HEK293T (cell line): ENCODE measurements around the gene ANP32E.

Experiments used
- CTCF ChIA-PET: fragments of 350-600 bp; formaldehyde crosslinking; extraction: SDS; loops from one replicate; lab custom pipeline; 2021; ENCODE audit warnings: antibody characterized with exemption, inconsistent platforms; lab: Yijun Ruan, JAX
- POLR2A ChIA-PET: fragments of 350-600 bp; formaldehyde crosslinking; extraction: SDS; loops from one replicate; lab custom pipeline; 2020; ENCODE audit warnings: antibody characterized with exemption, inconsistent platforms; lab: Yijun Ruan, JAX
- DNase-seq: peaks from one replicate; pipeline ENCODE4 v3.0.0; 2012; ENCODE audit warnings: mixed read lengths; ENCODE audit errors: extremely low spot score
- ARNT ChIP-seq: fragments of 450-650 bp; IDR thresholded peaks from 2 replicates; pipeline ENCODE4 v1.6.1; 2017; ENCODE audit warnings: mild to moderate bottlenecking
- BHLHE40 ChIP-seq: fragments of 450-650 bp; IDR thresholded peaks from 2 replicates; pipeline ENCODE4 v1.6.1; 2016; ENCODE audit warnings: mild to moderate bottlenecking, moderate library complexity, borderline replicate concordance
- CTBP1 ChIP-seq: fragments of 450-650 bp; IDR thresholded peaks from 2 replicates; pipeline ENCODE4 v1.6.1; 2016; ENCODE audit warnings: borderline replicate concordance
- ELF4 ChIP-seq: fragments of 450-650 bp; IDR thresholded peaks from 2 replicates; pipeline ENCODE4 v1.6.1; 2017; ENCODE audit warnings: antibody characterized with exemption
- FOXA1 ChIP-seq: fragments of 450-650 bp; IDR thresholded peaks from 2 replicates; pipeline ENCODE4 v1.6.1; 2016; ENCODE audit warnings: mild to moderate bottlenecking
- FOXK2 ChIP-seq: fragments of 450-650 bp; IDR thresholded peaks from 2 replicates; pipeline ENCODE4 v1.6.1; 2016; ENCODE audit warnings: mild to moderate bottlenecking
- FOXM1 ChIP-seq: fragments of 450-650 bp; IDR thresholded peaks from 2 replicates; pipeline ENCODE4 v1.6.1; 2017; ENCODE audit warnings: mild to moderate bottlenecking, borderline replicate concordance
- HDGF ChIP-seq: fragments of 450-650 bp; IDR thresholded peaks from 2 replicates; pipeline ENCODE4 v1.6.1; 2017; ENCODE audit warnings: antibody characterized with exemption, borderline replicate concordance
- L3MBTL2 ChIP-seq: fragments of 450-650 bp; conservative IDR thresholded peaks from 2 replicates; pipeline ENCODE4 v1.6.1; 2016; ENCODE audit warnings: mild to moderate bottlenecking
- LEF1 ChIP-seq: fragments of 450-650 bp; IDR thresholded peaks from 2 replicates; pipeline ENCODE4 v1.6.1; 2017; ENCODE audit warnings: mild to moderate bottlenecking, borderline replicate concordance
- NFRKB ChIP-seq: fragments of 450-650 bp; IDR thresholded peaks from 2 replicates; pipeline ENCODE4 v1.6.1; 2016; ENCODE audit warnings: mild to moderate bottlenecking, moderate library complexity
- PKNOX1 ChIP-seq: fragments of 450-650 bp; IDR thresholded peaks from 2 replicates; pipeline ENCODE4 v1.6.1; 2016
- SP1 ChIP-seq: fragments of 450-650 bp; IDR thresholded peaks from 2 replicates; pipeline ENCODE4 v1.6.1; 2017
- SUZ12 ChIP-seq: fragments of 450-650 bp; IDR thresholded peaks from 2 replicates; pipeline ENCODE4 v1.6.1; 2016; ENCODE audit warnings: mild to moderate bottlenecking
- TARDBP ChIP-seq: fragments of 450-650 bp; IDR thresholded peaks from 2 replicates; pipeline ENCODE4 v1.6.1; 2016
- ZNF384 ChIP-seq: fragments of 450-650 bp; IDR thresholded peaks from 2 replicates; pipeline ENCODE4 v1.6.1; 2016

Gene ANP32E

DNA sequence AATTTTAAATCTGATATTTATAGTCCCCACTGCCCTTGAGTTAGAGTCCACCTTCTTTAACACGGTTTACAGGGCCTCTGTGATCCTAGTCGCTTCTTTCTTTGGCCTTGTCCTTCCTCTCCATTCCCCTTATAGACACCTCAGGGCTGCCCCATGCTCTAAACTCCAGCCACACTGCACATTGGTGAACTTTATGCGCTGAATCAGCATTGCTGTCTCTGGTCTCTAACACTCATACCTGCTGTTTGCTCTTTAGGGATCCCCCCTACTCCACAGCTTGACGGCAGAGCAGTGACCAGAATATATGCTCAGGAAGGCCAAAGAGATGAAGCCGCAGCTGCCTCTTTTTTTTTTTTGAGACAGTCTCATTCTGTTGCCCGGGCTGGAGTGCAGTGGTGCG is 56.0 kb downstream of the ANP32E start:
- POLR2A ChIA-PET: no interaction called here
- TF ChIP-seq LEF1 (no peak), HDGF (no peak), FOXK2 (no peak), PKNOX1 (no peak), FOXA1 (no peak), NFRKB (no peak), ARNT (no peak), FOXM1 (no peak), CTBP1 (no peak), SUZ12 (no peak), TARDBP (no peak), SP1 (no peak), BHLHE40 (no peak)
- no peak for DNase-seq
- CTCF ChIA-PET: no interaction called here

GRCh38 chr1:150178548-150178947 is 57.4 kb downstream of the ANP32E start:
- ChIA-PET CTCF (interaction anchor here (1.2 to 1.4 kb wide), 4 partner anchors 9 to 216 kb away, joined by 3 to 6 read pairs (median 4); no protein-coding TSS in a partner anchor), POLR2A (interaction anchor here (1.4 kb wide), 1 partner anchor 292 kb away, joined by 4 read pairs; a partner anchor contains a TSS)

GRCh38 chr1:150176593-150176992 is 59.3 kb downstream of the ANP32E start:
- no peak for TF ChIP-seq ARNT
- TF ChIP-seq L3MBTL2: no peak
- no peak for TF ChIP-seq FOXM1
- TF ChIP-seq LEF1: no peak
- no peak for TF ChIP-seq ELF4
- no peak for DNase-seq
- ChIA-PET CTCF (interaction anchor here (1.3 kb wide), 1 partner anchor 15 kb away, joined by 3 read pairs; no protein-coding TSS in a partner anchor), POLR2A (interaction anchor here (1.2 to 1.7 kb wide), 2 partner anchors 109 to 248 kb away, joined by 3 read pairs; partner anchors contain the start of gene VPS45)

More at GRCh38 chr1:150178548-150178947, 57.4 kb downstream of the ANP32E start:
- DNase-seq: no peak
- no peak for TF ChIP-seq FOXM1
- no peak for TF ChIP-seq ARNT
- TF ChIP-seq TARDBP: no peak
- no peak for TF ChIP-seq L3MBTL2
- no peak for TF ChIP-seq FOXK2
- TF ChIP-seq FOXA1: no peak
- no peak for TF ChIP-seq SP1
- TF ChIP-seq CTBP1: no peak
- TF ChIP-seq SUZ12: no peak
- no peak for TF ChIP-seq NFRKB
- no peak for TF ChIP-seq BHLHE40
- TF ChIP-seq PKNOX1: no peak
- TF ChIP-seq LEF1: no peak
- TF ChIP-seq ZNF384: no peak
- TF ChIP-seq ELF4: no peak
- no peak for TF ChIP-seq HDGF

DNA sequence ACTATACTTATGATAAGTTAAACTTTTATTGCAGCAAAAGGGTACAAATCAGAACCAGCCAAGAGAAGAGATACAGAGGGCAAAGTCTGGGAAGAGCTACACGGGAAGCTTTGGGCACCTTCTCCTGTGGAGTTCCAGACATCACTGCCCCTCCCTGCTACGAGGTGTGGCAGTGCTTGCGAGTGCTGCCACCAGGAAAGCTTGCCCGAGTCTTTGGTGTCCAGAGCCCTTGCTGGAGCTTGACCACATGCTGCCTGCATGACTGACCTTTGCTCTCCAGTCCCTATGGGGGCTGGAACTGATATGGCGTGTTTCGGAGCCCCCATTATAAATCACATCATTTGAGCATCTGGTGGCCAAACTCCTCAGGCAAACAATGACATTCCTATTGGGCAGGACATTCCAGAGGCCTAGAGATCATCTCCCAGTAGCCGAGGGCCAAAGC is 62.7 kb downstream of the ANP32E start:
- ChIA-PET POLR2A (no interaction called here), CTCF (no interaction called here)
- no peak for DNase-seq

GRCh38 chr1:150171801-150172200 is 64.1 kb downstream of the ANP32E start:
- TF ChIP-seq NFRKB: no peak
- DNase-seq: no peak
- CTCF ChIA-PET: interaction anchor here (0.8 kb wide), 1 partner anchor 15 kb away, joined by 4 read pairs; no protein-coding TSS in a partner anchor
- POLR2A ChIA-PET: interaction anchor here (1.3 kb wide), 1 partner anchor 284 kb away, joined by 4 read pairs; a partner anchor contains a TSS

More for the DNA sequence above, 62.7 kb downstream of the ANP32E start:
- no peak for TF ChIP-seq BHLHE40
- no peak for TF ChIP-seq TARDBP
- TF ChIP-seq PKNOX1: no peak
- no peak for TF ChIP-seq CTBP1
- TF ChIP-seq SP1: no peak
- no peak for TF ChIP-seq ELF4
- no peak for TF ChIP-seq SUZ12
- no peak for TF ChIP-seq FOXA1
- TF ChIP-seq ARNT: no peak
- no peak for TF ChIP-seq LEF1
- no peak for TF ChIP-seq FOXM1
- TF ChIP-seq NFRKB: no peak
- TF ChIP-seq ZNF384: no peak
- no peak for TF ChIP-seq L3MBTL2
- no peak for TF ChIP-seq FOXK2
- no peak for TF ChIP-seq HDGF

DNA sequence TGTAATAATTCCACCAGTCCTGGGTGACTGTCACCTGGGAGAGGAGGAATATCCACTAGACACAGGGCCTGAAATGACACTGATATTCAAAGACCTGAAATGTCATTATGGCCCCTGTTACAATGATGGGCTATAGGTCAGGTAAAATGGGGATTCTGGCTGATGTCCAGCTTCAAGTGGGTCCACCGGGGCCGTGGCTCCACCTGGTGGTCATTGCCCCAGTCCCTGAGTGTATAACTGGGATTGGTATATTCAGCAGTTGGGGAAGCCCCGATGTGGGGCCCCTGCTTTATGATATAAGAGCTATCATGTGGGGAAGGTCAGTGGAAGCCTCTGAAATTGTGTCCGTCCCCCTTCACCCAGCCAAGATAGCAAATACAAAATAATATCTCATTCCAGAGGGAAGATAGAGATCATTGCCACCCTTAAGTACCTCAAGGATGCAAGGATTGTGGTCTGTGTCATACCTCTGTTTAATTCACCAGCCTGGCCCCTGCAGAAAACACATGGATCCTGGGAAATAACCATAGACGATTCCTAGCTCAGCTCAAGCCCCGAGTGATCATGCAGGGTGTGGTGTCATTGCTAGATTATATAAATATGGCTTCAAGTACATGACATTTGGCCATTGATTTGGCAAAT is 66.8 kb downstream of the ANP32E start:
- TF ChIP-seq FOXM1: no peak
- TF ChIP-seq CTBP1: no peak
- no peak for TF ChIP-seq FOXK2
- no peak for TF ChIP-seq SUZ12
- TF ChIP-seq FOXA1: no peak
- no peak for TF ChIP-seq ZNF384
- no peak for TF ChIP-seq TARDBP
- no peak for TF ChIP-seq HDGF
- TF ChIP-seq SP1: no peak
- DNase-seq: peak; percentile 77
- POLR2A ChIA-PET: interaction anchor here (0.7 to 2.3 kb wide), 2 partner anchors 19 to 282 kb away, joined by 3 to 14 read pairs; a partner anchor contains a TSS

More for the DNA sequence above, 66.8 kb downstream of the ANP32E start:
- CTCF ChIA-PET: interaction anchor here (0.6 to 1.5 kb wide), 12 partner anchors 8 to 248 kb away, joined by 3 to 10 read pairs (median 3); partner anchors contain the start of genes OTUD7B and VPS45
